Activated CD8-positive, alpha-beta T cell treated with anti-CD3 and anti-CD28 coated beads for 36 hours (primary cell): ENCODE measurements around the gene PDE3B. TPM values are rescaled to one million over a fixed set of nuclear protein-coding genes. Genes with fewer than 3 reads are reported as not detected.

ENCODE experiments used
- ATAC-seq: fragments of 200-7000 bp; cut with Tn5 transposase; one replicate; pipeline ENCODE4 v1.10.0; 2021; ENCODE audit warnings: mild to moderate bottlenecking, moderate library complexity
- CTCF ChIA-PET: fragments of 350-600 bp; sonication (Branson Sonifier 250); formaldehyde crosslinking; loops from one replicate; lab custom pipeline; 2021; ENCODE audit warnings: antibody characterized with exemption; lab: Charles Lee
- POLR2A ChIA-PET: fragments of 350-600 bp; sonication (Branson Sonifier 250); formaldehyde crosslinking; loops from one replicate; lab custom pipeline; 2021; ENCODE audit warnings: antibody characterized with exemption; lab: Charles Lee
- DNase-seq: peaks from one replicate; pipeline ENCODE4 v3.0.0-alpha.2; 2020
- H3K27ac Mint-ChIP-seq: one replicate; pipeline ENCODE4 v1.8.0; 2021; ENCODE audit warnings: mild to moderate bottlenecking, mixed read lengths
- H3K27me3 Mint-ChIP-seq: one replicate; pipeline ENCODE4 v1.8.0; 2021; ENCODE audit warnings: mixed read lengths
- H3K36me3 Mint-ChIP-seq: one replicate; pipeline ENCODE4 v1.8.0; 2021; ENCODE audit warnings: low read depth, mixed read lengths
- H3K4me1 Mint-ChIP-seq: one replicate; pipeline ENCODE4 v1.8.0; 2021; ENCODE audit warnings: low read depth, mixed read lengths
- H3K4me3 Mint-ChIP-seq: one replicate; pipeline ENCODE4 v1.8.0; 2021; ENCODE audit warnings: mild to moderate bottlenecking, moderate library complexity, mixed read lengths
- H3K9me3 Mint-ChIP-seq: one replicate; pipeline ENCODE4 v1.8.0; 2021; ENCODE audit warnings: mixed read lengths
- CTCF ChIP-seq: fragments of 200-600 bp; IDR thresholded peaks from one replicate; pipeline ENCODE4 v1.8.0; 2022; ENCODE audit warnings: antibody characterized with exemption, mild to moderate bottlenecking
- intact Hi-C: fragments of 100-400 bp; cut with micrococcal nuclease; formaldehyde crosslinking; loops from one replicate; pipeline ENCODE4 v1.10.0; 2022
- total RNA-seq, 2 experiments: library from RNA; stranded (reverse); gene quantifications; one replicate each; pipeline ENCODE4 v1.2.3, GENCODE V29; 2021

Gene PDE3B
- total RNA-seq, 2 experiments from 2014 or later, result 42.3 to 43.1 TPM

DNA sequence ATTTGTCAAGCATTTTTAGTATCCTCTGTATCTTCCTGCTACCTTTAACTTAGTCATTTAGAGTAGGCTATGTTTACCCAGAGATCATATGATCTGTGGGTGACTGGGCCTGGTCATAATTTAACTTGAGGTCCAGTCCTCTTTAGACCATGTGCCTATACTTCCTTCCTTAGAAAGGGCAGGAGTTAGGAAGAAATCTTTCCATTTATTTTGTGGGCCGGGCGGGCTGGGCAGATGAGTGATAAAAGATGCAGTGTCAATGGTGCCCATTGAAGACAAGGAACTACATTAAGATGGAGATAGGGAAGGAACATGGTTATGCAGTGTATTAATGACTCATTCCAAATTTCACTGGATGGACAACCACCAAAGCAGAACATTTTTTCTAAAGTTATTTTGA, 30.9 kb upstream of the PDE3B start:
- ChIA-PET CTCF (no interaction called here), POLR2A (no interaction called here)
- no peaks in the 10 kb centered on the region for H3K27me3 Mint-ChIP-seq
- no peak for ATAC-seq
- H3K36me3 Mint-ChIP-seq, result peaks cover 57% of the 10 kb centered on the region
- no peak for DNase-seq
- peaks cover 40% of the 10 kb centered on the region for H3K4me1 Mint-ChIP-seq
- no peak overlapping the region for H3K4me3 Mint-ChIP-seq
- peaks cover under 1% of the 10 kb centered on the region for H3K9me3 Mint-ChIP-seq
- no peak overlapping the region for H3K27ac Mint-ChIP-seq
- TF ChIP-seq CTCF, result no peak
- intact Hi-C loops, result no loop called here

- ChIA-PET POLR2A (no interaction called here), CTCF (no interaction called here)
- intact Hi-C loops, result no loop called here
- Mint-ChIP-seq H3K27ac (no peak overlapping the region), H3K4me3 (no peak overlapping the region), H3K27me3 (no peaks in the 10 kb centered on the region), H3K4me1 (peaks cover 53% of the 10 kb centered on the region), H3K36me3 (peaks cover 58% of the 10 kb centered on the region), H3K9me3 (no peaks in the 10 kb centered on the region)
- DNase-seq (no peak), ATAC-seq (no peak)
- no peak for TF ChIP-seq CTCF
Measured at GRCh38 chr11:14614091-14614622, 29.4 kb upstream of the PDE3B start.

DNA sequence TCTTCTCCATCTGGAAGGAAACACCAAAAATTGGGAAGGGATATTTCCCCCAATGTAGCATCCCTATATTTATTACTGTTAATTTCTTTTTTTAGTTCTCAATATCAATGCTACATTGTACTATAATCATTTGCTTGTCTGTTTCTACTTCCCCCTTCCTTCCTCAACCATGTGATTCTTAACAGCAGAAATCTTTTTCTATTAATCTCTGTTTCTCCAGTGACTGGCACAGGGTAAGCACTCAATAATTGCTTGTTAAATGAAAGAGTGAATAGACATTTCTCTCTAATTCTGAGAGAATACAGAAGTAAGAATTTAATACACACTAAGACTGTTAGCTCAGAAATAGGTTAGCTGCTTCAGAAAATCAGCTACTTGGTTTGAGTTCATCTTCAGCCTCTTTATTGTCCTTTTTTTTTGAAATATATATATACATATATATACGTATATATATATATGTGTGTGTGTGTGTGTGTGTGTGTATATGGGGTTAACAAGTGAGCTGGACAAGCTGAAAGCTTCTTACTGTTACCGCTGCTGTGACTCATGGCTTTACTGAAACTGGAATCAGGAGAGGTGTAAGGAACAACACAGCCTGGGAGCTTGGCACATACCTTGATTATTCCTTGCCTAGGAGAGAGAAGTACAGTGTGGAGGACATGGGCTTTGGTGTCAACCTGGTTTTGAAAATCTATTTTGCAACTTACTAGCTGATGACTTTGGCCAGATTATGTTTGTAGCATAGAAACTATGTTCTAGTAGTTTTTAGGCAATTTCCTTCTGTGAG, 26.2 kb upstream of the PDE3B start:
- no peaks in the 10 kb centered on the region for H3K9me3 Mint-ChIP-seq
- CTCF ChIA-PET, result no interaction called here

DNA sequence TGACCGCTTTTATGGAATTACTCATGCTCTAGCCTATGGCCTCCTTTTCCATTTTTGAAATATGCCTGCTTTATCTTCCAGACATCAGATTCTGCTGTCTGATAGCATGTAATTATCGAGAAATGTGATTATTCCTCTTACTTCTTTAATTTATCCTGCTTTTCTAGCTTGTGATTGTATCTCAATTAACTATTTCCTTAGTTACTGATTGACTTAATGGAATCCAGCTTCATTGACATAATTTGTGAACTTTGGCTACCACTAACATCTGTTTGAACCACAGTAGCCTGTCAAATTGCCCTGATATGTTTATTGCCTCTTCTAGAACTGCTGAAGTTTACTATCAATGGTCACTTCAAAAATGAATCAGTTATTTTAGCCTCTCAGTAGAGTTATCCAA, 25.5 kb upstream of the PDE3B start:
- no peaks in the 10 kb centered on the region for H3K27me3 Mint-ChIP-seq
- POLR2A ChIA-PET, result interaction anchor here (0.5 kb wide), 1 partner anchor 56 kb away, joined by 4 read pairs; no protein-coding TSS in a partner anchor
- no peak for TF ChIP-seq CTCF
- H3K9me3 Mint-ChIP-seq, result no peaks in the 10 kb centered on the region
- H3K27ac Mint-ChIP-seq, result no peak overlapping the region
- no peak for ATAC-seq
- intact Hi-C loops, result no loop called here
- H3K4me1 Mint-ChIP-seq, result peaks cover 68% of the 10 kb centered on the region
- CTCF ChIA-PET, result no interaction called here
- DNase-seq, result no peak
- H3K4me3 Mint-ChIP-seq, result no peak overlapping the region
- H3K36me3 Mint-ChIP-seq, result peaks cover 46% of the 10 kb centered on the region

More for the DNA sequence above, 26.2 kb upstream of the PDE3B start:
- intact Hi-C loops, result no loop called here
- Mint-ChIP-seq H3K36me3 (peaks cover 43% of the 10 kb centered on the region), H3K27ac (peak overlapping the region; percentile 43), H3K4me1 (peaks cover 65% of the 10 kb centered on the region), H3K27me3 (no peaks in the 10 kb centered on the region), H3K4me3 (no peak overlapping the region)
- DNase-seq, result no peak
- POLR2A ChIA-PET, result interaction anchor here (0.5 kb wide), 1 partner anchor 55 kb away, joined by 4 read pairs; no protein-coding TSS in a partner anchor
- no peak for TF ChIP-seq CTCF
- ATAC-seq, result no peak
